Measurements from ENCODE around the gene HP. TPM values are rescaled to one million over a fixed set of nuclear protein-coding genes. Genes with fewer than 3 reads are reported as not detected.

Gene HP
- total RNA-seq, 4 donors from 2014 or later: 0.77 to 23.8 (median 10.6) TPM

- no peak for TF ChIP-seq POLR2A (IDR thresholded peaks at IDR 0.05)
- TF ChIP-seq, protein P1, sequence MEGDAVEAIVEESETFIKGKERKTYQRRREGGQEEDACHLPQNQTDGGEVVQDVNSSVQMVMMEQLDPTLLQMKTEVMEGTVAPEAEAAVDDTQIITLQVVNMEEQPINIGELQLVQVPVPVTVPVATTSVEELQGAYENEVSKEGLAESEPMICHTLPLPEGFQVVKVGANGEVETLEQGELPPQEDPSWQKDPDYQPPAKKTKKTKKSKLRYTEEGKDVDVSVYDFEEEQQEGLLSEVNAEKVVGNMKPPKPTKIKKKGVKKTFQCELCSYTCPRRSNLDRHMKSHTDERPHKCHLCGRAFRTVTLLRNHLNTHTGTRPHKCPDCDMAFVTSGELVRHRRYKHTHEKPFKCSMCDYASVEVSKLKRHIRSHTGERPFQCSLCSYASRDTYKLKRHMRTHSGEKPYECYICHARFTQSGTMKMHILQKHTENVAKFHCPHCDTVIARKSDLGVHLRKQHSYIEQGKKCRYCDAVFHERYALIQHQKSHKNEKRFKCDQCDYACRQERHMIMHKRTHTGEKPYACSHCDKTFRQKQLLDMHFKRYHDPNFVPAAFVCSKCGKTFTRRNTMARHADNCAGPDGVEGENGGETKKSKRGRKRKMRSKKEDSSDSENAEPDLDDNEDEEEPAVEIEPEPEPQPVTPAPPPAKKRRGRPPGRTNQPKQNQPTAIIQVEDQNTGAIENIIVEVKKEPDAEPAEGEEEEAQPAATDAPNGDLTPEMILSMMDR (IDR thresholded peaks at IDR 0.05): no peak
- Histone ChIP-seq H3K4me1 (no peaks in the 10 kb centered on the region), H3K4me3 (no peak overlapping the region), H3K36me3 (no peaks in the 10 kb centered on the region), H3K27me3 (no peaks in the 10 kb centered on the region), H3K9me3 (no peaks in the 10 kb centered on the region), H3K27ac (no peak overlapping the region)
- no peak for DNase-seq
- intact Hi-C loops (cut with DNase I; ENCODE audit: low total_unique reads): no loop called here
Measured at GRCh38 chr16:72083778-72084404, 29.6 kb downstream of the HP start.

GRCh38 chr16:72084445-72084844 is 30.1 kb downstream of the HP start:
- no peaks in the 10 kb centered on the region for H3K9me3 ChIP-seq
- no peaks in the 10 kb centered on the region for H3K36me3 ChIP-seq
- H3K27me3 ChIP-seq: no peaks in the 10 kb centered on the region
- no peak overlapping the region for H3K4me3 ChIP-seq
- DNase-seq: no peak
- intact Hi-C loops (cut with DNase I; ENCODE audit: low total_unique reads): no loop called here
- H3K4me1 ChIP-seq: no peaks in the 10 kb centered on the region
- TF ChIP-seq, protein P1 (IDR thresholded peaks at IDR 0.05): no peak
- TF ChIP-seq POLR2A (IDR thresholded peaks at IDR 0.05): no peak
- H3K27ac ChIP-seq: no peak overlapping the region

DNA sequence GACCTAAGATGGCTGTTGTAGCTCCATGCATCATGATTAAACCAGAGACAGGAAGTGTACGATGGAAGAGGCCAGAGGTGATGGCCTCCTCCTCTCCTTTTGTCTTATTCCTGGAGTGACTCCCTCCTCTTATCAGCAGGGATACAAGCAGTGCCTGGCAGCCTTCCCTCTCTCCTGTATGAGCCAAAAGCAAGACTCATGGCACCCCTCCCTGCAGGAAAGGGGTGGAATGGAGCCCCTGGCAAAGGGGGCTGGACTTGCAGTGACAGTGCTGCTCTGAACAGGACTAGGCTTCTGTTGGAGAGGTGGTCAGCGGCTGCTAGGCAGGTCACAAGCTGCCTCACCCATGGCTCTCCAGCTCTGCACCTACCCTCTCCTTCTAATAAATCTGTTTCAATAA is 30.7 kb downstream of the HP start:
- TF ChIP-seq, protein P1 (IDR thresholded peaks at IDR 0.05): no peak
- no peak for TF ChIP-seq POLR2A (IDR thresholded peaks at IDR 0.05)
- intact Hi-C loops (cut with DNase I; ENCODE audit: low total_unique reads): no loop called here
- DNase-seq: no peak
- H3K4me3 ChIP-seq: no peak overlapping the region
- no peaks in the 10 kb centered on the region for H3K9me3 ChIP-seq
- no peaks in the 10 kb centered on the region for H3K27me3 ChIP-seq
- no peaks in the 10 kb centered on the region for H3K36me3 ChIP-seq
- H3K4me1 ChIP-seq: no peaks in the 10 kb centered on the region
- H3K27ac ChIP-seq: no peak overlapping the region

DNA sequence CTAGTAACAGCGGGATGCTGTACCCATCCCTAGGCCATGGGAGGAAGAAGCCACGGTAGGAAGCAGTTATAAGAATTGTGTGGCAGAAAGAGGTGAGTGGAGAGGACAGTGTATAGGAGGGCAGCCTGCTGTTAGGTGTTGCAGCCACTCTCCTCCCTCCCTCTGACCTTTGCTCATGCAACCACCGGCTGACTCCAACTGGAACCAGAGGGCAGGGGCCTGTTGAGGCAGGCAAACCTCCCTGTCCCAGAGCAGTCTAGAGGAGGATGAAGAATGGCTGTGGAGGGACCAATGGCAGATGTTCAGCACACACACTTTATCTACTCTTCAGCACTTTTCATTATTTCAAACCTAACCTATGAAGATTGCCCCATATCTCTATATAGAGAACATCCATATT is 36.9 kb downstream of the HP start:
- no peak overlapping the region for H3K4me3 ChIP-seq
- H3K4me1 ChIP-seq: no peaks in the 10 kb centered on the region
- H3K9me3 ChIP-seq: no peaks in the 10 kb centered on the region
- H3K27me3 ChIP-seq: no peaks in the 10 kb centered on the region
- no peak for TF ChIP-seq POLR2A (IDR thresholded peaks at IDR 0.05)
- TF ChIP-seq, protein P1 (IDR thresholded peaks at IDR 0.05): no peak
- no peak for DNase-seq
- H3K36me3 ChIP-seq: no peaks in the 10 kb centered on the region
- intact Hi-C loops (cut with DNase I; ENCODE audit: low total_unique reads): no loop called here
- no peak overlapping the region for H3K27ac ChIP-seq

GRCh38 chr16:72092832-72093447 is 38.6 kb downstream of the HP start:
- Histone ChIP-seq H3K36me3 (no peaks in the 10 kb centered on the region), H3K27ac (peak overlapping the region in 1 of 2 donors; percentile 84), H3K27me3 (no peaks in the 10 kb centered on the region), H3K4me1 (no peaks in the 10 kb centered on the region), H3K4me3 (peak overlapping the region; percentile 81 to 98), H3K9me3 (no peaks in the 10 kb centered on the region)
- intact Hi-C loops (cut with DNase I; ENCODE audit: low total_unique reads): no loop called here
- no peak for TF ChIP-seq POLR2A (IDR thresholded peaks at IDR 0.05)
- TF ChIP-seq, protein P1 (IDR thresholded peaks at IDR 0.05): no peak
- DNase-seq: no peak

All from uterus (tissue), 4 donors.